ENCODE results near the gene CEP55. TPM values are rescaled to one million over a fixed set of nuclear protein-coding genes. Genes with fewer than 3 reads are reported as not detected.

CEP55 gene
- total RNA-seq, 2 donors from 2014 or later, result 0.24 to 1.8 TPM

DNA sequence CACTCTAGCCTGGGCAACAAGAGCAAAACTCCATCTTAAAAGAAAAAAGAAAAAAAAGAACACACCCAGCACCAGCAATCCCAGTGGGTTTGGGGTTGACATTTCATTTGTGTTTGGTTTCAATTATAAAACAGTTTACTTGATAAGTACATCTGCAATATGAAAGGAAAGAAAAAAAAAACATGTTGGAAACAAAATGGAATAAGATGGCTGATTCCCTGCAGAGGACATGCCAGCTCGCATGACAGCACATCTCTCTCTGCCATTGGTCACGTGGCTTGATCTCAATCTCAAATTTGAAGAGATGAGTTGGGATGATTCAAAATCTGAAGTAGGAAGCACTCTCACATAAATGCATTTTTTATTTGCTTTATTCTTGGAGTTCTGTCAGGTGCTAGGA is 42.3 kb upstream of the CEP55 start:
- TF ChIP-seq, protein P1, sequence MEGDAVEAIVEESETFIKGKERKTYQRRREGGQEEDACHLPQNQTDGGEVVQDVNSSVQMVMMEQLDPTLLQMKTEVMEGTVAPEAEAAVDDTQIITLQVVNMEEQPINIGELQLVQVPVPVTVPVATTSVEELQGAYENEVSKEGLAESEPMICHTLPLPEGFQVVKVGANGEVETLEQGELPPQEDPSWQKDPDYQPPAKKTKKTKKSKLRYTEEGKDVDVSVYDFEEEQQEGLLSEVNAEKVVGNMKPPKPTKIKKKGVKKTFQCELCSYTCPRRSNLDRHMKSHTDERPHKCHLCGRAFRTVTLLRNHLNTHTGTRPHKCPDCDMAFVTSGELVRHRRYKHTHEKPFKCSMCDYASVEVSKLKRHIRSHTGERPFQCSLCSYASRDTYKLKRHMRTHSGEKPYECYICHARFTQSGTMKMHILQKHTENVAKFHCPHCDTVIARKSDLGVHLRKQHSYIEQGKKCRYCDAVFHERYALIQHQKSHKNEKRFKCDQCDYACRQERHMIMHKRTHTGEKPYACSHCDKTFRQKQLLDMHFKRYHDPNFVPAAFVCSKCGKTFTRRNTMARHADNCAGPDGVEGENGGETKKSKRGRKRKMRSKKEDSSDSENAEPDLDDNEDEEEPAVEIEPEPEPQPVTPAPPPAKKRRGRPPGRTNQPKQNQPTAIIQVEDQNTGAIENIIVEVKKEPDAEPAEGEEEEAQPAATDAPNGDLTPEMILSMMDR (IDR thresholded peaks at IDR 0.05), result no peak
- Histone ChIP-seq H3K27ac (no peak overlapping the region), H3K36me3 (peaks cover 8% of the 10 kb centered on the region), H3K4me1 (peaks cover 0 to 19% of the 10 kb centered on the region in 2 donors), H3K4me3 (no peak overlapping the region), H3K27me3 (no peaks in the 10 kb centered on the region), H3K9me3 (no peaks in the 10 kb centered on the region)
- DNase-seq (ENCODE audit: low spot score), result no peak

DNA sequence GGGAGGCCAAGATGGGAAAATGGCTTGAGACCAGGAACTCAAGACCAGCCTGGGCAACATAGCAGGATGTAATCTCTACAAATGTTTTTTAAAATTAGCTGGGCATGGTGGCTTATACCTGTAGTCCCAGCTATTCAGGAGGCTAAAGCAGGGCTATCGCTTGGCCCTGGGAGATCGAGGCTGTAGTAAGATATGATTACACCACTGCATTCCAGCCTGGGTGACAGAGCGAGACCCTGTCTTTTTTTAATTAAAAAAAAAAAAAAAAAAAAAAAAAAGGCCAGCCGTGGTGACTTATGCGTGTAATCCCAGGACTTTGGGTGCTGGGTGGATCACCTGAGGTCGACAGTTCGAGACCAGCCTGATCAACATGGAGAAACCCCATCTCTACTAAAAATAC is 41.7 kb upstream of the CEP55 start:
- H3K9me3 ChIP-seq, result no peaks in the 10 kb centered on the region
- TF ChIP-seq, protein P1 (IDR thresholded peaks at IDR 0.05), result no peak
- DNase-seq (ENCODE audit: low spot score), result no peak
- H3K36me3 ChIP-seq, result peaks cover 8% of the 10 kb centered on the region
- H3K4me3 ChIP-seq, result no peak overlapping the region
- H3K4me1 ChIP-seq, result peaks cover 0 to 22% of the 10 kb centered on the region in 2 donors
- no peaks in the 10 kb centered on the region for H3K27me3 ChIP-seq
- H3K27ac ChIP-seq, result no peak overlapping the region

DNA sequence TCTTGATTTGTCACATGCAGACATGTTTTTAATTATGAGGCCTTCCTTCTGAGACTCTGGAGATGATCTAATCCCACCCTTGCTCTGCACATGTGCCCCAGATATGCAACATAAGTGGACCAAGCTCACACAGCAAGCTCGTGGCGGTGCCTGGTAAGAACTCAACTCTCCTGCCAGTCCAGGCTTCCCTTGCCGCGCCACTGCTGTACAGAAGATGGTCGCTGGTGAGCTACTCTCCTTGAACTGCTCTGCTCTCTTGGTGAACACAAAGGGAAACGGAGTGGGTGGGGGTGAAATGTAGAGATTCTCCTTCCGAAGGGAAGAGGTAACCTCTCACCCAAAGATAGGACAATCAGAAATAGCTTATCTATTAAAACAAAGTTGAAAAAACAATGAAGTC is 39.9 kb upstream of the CEP55 start:
- Histone ChIP-seq H3K36me3 (peaks cover 5% of the 10 kb centered on the region), H3K9me3 (no peaks in the 10 kb centered on the region), H3K4me1 (peaks cover 0 to 26% of the 10 kb centered on the region in 2 donors), H3K27ac (no peak overlapping the region), H3K27me3 (no peaks in the 10 kb centered on the region), H3K4me3 (no peak overlapping the region)
- DNase-seq (ENCODE audit: low spot score), result no peak
- TF ChIP-seq, protein P1 (IDR thresholded peaks at IDR 0.05), result no peak

DNA sequence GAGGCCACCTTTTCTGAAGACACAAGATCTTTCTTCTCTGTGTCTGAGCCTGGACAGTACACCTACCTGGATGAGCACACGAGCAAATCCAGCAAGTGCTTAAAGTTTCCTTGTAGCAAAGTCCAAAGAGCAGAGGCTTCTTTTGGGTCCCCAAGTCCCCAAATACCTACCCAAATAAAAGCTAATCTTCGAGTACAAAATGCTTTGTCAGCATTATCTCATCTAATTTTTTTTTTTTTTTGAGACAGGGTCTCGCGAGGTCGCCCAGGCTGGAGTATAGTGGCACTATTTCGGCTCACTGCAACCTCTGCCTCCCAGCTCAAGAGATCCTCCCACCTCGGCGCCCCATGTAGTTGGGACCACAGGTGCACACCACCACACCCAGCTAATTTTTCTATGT is 38.9 kb upstream of the CEP55 start:
- Histone ChIP-seq H3K4me1 (peaks cover 0 to 26% of the 10 kb centered on the region in 2 donors), H3K27ac (no peak overlapping the region), H3K9me3 (no peaks in the 10 kb centered on the region), H3K36me3 (peaks cover 5% of the 10 kb centered on the region), H3K4me3 (no peak overlapping the region), H3K27me3 (no peaks in the 10 kb centered on the region)
- DNase-seq (ENCODE audit: low spot score), result no peak
- TF ChIP-seq, protein P1 (IDR thresholded peaks at IDR 0.05), result no peak

DNA sequence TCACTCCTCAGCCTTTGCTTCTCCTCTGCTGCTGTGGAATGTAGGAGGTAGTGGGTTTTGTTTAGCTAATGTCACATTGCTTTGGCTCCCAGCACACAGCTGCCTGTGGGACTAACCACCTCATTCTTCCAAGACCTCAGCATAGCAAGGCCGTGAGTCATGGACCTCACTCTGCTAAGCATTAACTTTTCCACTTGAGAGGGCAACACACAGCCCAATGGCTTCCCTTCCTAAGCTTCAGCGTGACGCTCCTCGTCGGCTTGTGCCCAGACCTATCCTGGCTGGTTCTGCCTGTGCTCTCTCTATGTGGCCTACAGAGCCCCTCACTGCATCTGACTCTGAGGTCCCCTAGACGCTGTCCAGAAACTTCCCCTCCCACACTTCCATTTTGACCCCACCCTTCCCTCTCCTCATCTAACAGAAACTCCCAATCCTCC is 37.6 kb upstream of the CEP55 start:
- Histone ChIP-seq H3K27ac (peak overlapping the region; percentile 73 to 82), H3K27me3 (no peaks in the 10 kb centered on the region), H3K4me1 (peaks cover 0 to 30% of the 10 kb centered on the region in 2 donors), H3K4me3 (no peak overlapping the region), H3K36me3 (peaks cover 5% of the 10 kb centered on the region), H3K9me3 (no peaks in the 10 kb centered on the region)
- peak; percentile 92 for DNase-seq (ENCODE audit: low spot score)
- TF ChIP-seq, protein P1 (IDR thresholded peaks at IDR 0.05), result no peak

DNA sequence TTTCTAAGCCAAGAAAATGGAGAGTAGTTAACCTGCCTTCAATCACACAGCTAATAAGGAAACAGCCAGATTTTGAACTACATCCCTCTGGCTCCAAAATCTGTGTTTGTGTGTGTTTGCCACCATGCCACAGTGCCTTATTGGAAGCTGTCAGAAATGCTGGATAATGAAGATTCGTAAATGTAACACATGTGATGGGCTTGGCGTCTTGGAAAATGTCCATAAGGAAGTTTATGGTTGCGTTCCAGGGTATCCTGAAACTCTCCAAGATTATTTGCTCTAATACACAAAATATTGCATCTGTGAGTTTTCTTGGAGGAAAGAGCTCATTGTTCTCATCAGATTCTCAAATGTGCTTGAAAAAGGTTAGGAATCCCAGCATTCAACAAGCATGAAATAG is 36.9 kb upstream of the CEP55 start:
- no peak overlapping the region for H3K4me3 ChIP-seq
- H3K4me1 ChIP-seq, result peaks cover 0 to 36% of the 10 kb centered on the region in 2 donors
- H3K36me3 ChIP-seq, result peaks cover 5% of the 10 kb centered on the region
- no peaks in the 10 kb centered on the region for H3K27me3 ChIP-seq
- DNase-seq (ENCODE audit: low spot score), result no peak
- H3K27ac ChIP-seq, result peak overlapping the region; percentile 73 to 82
- TF ChIP-seq, protein P1 (IDR thresholded peaks at IDR 0.05), result no peak
- H3K9me3 ChIP-seq, result no peaks in the 10 kb centered on the region
